Germinal center (tissue), 1 donor: ENCODE data around the gene RPS8.
"Not testable (repeated sequence)": the region's sequence is repeated elsewhere in the genome, so short reads cannot be mapped to it uniquely, and the experiment has no call there.

Experiments used
- DNase-seq: peaks from one replicate; pipeline ENCODE4 v3.0.0; 2012; ENCODE audit warnings: mixed read lengths, low spot score

RPS8 gene

GRCh38 chr1:44803062-44803311, 27.6 kb downstream of the RPS8 start:
- DNase-seq, result no peak

- no peak for DNase-seq
Measured at GRCh38 chr1:44803312-44804095, 28.2 kb downstream of the RPS8 start.

- no peak for DNase-seq
Measured at GRCh38 chr1:44805311-44806024, 30.1 kb downstream of the RPS8 start.

GRCh38 chr1:44806025-44806703, 30.8 kb downstream of the RPS8 start:
- no peak for DNase-seq

- no peak for DNase-seq
Measured at GRCh38 chr1:44806704-44807363, 31.5 kb downstream of the RPS8 start, which contains the start of gene DYNLT4. DYNLT4 (minus strand) TSS chr1:44807351; CDS start chr1:44806668, 683 bp downstream.

GRCh38 chr1:44807364-44808062, 32.2 kb downstream of the RPS8 start:
- DNase-seq, result peak; percentile 75

- DNase-seq, result no peak
Measured at GRCh38 chr1:44808063-44808937, 33.0 kb downstream of the RPS8 start, which contains the start of gene BTBD19. BTBD19 (plus strand) TSS chr1:44808523; CDS start chr1:44808821, 298 bp downstream.

GRCh38 chr1:44808938-44809917, 33.9 kb downstream of the RPS8 start:
- peak; percentile 52 for DNase-seq

GRCh38 chr1:44810101-44810761, 34.9 kb downstream of the RPS8 start:
- DNase-seq, result no peak

GRCh38 chr1:44810762-44811105, 35.4 kb downstream of the RPS8 start:
- not testable (repeated sequence) for DNase-seq

GRCh38 chr1:44811234-44811633, 35.9 kb downstream of the RPS8 start:
- no peak for DNase-seq

GRCh38 chr1:44812822-44813543, 37.6 kb downstream of the RPS8 start:
- no peak for DNase-seq

- DNase-seq, result not testable (repeated sequence)
Measured at GRCh38 chr1:44815926-44816325, 40.6 kb downstream of the RPS8 start.

GRCh38 chr1:44817307-44817706, 42.0 kb downstream of the RPS8 start:
- no peak for DNase-seq

GRCh38 chr1:44817771-44818495, 42.6 kb downstream of the RPS8 start:
- no peak for DNase-seq

GRCh38 chr1:44819196-44819607, 43.9 kb downstream of the RPS8 start:
- no peak for DNase-seq

- peak; percentile 92 for DNase-seq
Measured at GRCh38 chr1:44819608-44820327, 44.4 kb downstream of the RPS8 start.
